Natural killer cell treated with Interleukin-12 subunit alpha and Interleukin-12 subunit beta and Interleukin-15 and Interleukin-18, amount 100 ng/mL, for 72 hours (primary cell): ENCODE data around the gene PARP16. TPM values are rescaled to one million over a fixed set of nuclear protein-coding genes. Genes with fewer than 3 reads are reported as not detected.
"Not testable (repeated sequence)": the region's sequence is repeated elsewhere in the genome, so short reads cannot be mapped to it uniquely, and the experiment has no call there.

Experiments
- ATAC-seq, 2 donors: fragments of 150-1000 bp; cut with Tn5 transposase in 1 of 2; sonication (Bioruptor Pico), chemical (Tn5 transposase) in 1 of 2; 2 replicates each; pipeline ENCODE4 v1.10.0; 2021
- DNase-seq: peaks from one replicate; pipeline ENCODE4 v3.0.0; 2022; ENCODE audit warnings: low spot score
- H3K27ac Mint-ChIP-seq, 2 donors: 1 replicate in 1 of 2; 2 replicates in 1 of 2; pipeline ENCODE4 v1.8.0; 2022; ENCODE audit warnings: mixed read lengths in 2 of 2, mild to moderate bottlenecking in 1 of 2, moderate library complexity in 1 of 2
- H3K27me3 Mint-ChIP-seq, 2 donors: 1 replicate in 1 of 2; 2 replicates in 1 of 2; pipeline ENCODE4 v1.8.0; 2022; ENCODE audit warnings: mixed read lengths in 2 of 2
- H3K36me3 Mint-ChIP-seq: one replicate; pipeline ENCODE4 v1.8.0; 2022; ENCODE audit warnings: mixed read lengths
- H3K4me1 Mint-ChIP-seq, 2 donors: 1 replicate in 1 of 2; 2 replicates in 1 of 2; pipeline ENCODE4 v1.8.0; 2022; ENCODE audit warnings: low read depth in 2 of 2, mixed read lengths in 2 of 2, mild to moderate bottlenecking in 1 of 2
- H3K4me3 Mint-ChIP-seq: one replicate; pipeline ENCODE4 v1.8.0; 2022; ENCODE audit warnings: mixed read lengths
- H3K9me3 Mint-ChIP-seq: 2 replicates; pipeline ENCODE4 v1.8.0; 2022; ENCODE audit warnings: mixed read lengths
- total RNA-seq, 2 donors: library from RNA; stranded (reverse); gene quantifications; one replicate each; pipeline ENCODE4 v1.2.3, GENCODE V29; 2022

PARP16 gene
- total RNA-seq, 2 donors from 2014 or later: 8.5 to 12.0 TPM

DNA sequence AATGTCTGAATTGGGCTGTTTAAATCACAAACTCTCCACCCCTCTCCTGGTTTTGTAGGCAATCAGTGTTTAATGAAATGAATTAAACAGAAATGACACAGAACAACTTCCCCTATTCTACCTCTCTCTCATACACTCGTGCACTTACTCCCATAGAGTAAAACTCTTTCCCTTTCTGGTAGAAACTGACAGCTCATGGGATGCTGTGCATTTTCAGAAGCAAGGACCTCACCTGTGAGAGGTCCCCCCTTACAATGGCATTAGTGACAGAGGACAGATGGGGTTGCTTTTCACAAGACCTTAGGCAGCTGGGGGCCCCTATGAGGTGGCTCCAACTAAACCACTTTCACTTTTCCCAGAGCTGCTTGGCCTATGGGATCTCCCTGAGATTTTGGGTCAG lies 31.9 kb downstream of the PARP16 start:
- H3K4me3 Mint-ChIP-seq: no peak overlapping the region
- peaks cover 7% of the 10 kb centered on the region for H3K36me3 Mint-ChIP-seq
- no peak for ATAC-seq

DNA sequence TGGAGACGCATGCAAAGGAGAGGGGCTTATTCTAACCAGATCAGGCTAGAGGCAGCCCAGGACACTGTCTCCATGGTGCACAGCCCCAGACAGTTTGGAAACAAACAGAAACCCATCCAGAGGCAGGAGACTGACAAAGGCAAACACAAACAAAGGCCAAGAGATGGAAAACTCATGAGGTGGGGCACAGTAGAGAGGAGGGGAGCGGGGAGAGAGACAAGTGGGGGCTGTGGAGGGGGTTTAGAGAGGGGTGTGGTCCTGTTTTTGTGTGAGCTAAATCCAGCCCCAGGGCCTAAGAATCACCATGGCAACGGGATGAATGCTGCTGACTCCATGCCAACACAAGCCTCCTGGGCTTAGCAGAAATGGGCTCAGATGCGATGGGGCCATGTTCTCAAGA lies 32.3 kb downstream of the PARP16 start:
- Mint-ChIP-seq H3K27me3 (no peaks in the 10 kb centered on the region), H3K36me3 (peaks cover 3% of the 10 kb centered on the region), H3K4me1 (no peaks in the 10 kb centered on the region), H3K4me3 (no peak overlapping the region), H3K27ac (no peak overlapping the region), H3K9me3 (no peaks in the 10 kb centered on the region)
- ATAC-seq (no peak), DNase-seq (no peak)

More for the DNA sequence above, 31.9 kb downstream of the PARP16 start:
- no peaks in the 10 kb centered on the region for H3K9me3 Mint-ChIP-seq
- H3K27me3 Mint-ChIP-seq: no peaks in the 10 kb centered on the region
- H3K27ac Mint-ChIP-seq: no peak overlapping the region
- no peaks in the 10 kb centered on the region for H3K4me1 Mint-ChIP-seq
- DNase-seq: no peak

DNA sequence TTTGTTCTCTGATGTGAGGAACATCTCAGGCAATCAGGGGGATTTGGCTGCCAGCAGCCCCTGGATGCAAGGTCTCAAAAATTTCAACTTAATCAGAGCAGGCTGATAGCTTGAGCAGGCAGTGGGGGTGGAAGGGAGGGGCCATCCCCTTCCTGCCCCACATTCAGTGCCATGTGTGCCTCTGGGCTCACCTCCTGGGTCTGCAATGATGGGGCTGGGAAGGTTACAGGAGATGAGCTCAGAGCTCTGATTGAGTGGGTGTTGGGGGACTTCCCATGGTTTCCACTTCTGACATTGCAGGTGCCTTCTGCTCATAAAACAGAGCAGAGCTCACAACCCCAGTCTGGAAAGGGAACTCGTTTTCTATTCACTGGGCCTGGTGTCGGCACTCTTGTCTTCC lies 37.0 kb downstream of the PARP16 start:
- ATAC-seq (peak; percentile 47 to 53), DNase-seq (no peak)
- Mint-ChIP-seq H3K36me3 (no peaks in the 10 kb centered on the region), H3K4me3 (no peak overlapping the region), H3K27ac (no peak overlapping the region), H3K27me3 (no peaks in the 10 kb centered on the region), H3K4me1 (no peaks in the 10 kb centered on the region), H3K9me3 (no peaks in the 10 kb centered on the region)

DNA sequence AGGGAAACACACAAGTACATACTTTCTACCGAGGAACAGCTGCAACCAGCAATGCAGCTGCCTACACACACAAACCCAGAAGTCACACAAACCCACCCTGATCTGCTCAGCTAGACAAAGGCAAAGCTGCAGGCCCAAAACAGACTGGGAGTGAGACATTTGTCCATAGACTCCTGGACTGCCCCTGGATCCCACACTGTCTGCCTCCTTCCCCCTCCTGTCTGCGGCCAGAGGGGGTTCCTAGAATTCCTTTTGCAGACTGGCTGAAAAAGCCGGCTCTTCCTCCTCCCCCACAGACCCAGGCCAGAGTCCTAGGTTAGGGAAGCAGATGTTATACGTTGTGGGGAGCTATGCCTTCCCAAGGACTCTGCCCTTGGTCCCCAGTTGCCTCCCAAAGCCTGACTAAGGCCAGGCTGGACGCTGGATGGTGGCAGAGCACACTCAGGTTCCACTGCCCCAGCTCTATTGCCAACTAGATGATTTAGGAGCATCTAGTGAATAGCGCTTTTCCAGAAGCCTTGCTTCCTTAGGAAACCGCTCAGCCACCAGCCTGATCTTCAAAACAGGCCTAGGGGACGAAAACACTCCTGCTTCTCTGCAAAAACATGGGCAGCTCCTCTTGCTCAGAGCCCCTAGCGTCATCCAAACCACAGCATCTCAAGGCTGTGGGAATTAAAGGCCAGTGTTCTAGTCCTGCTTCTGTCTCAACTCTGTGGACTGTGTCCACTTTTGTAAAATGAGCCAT lies 38.0 kb downstream of the PARP16 start:
- H3K9me3 Mint-ChIP-seq: no peaks in the 10 kb centered on the region
- no peaks in the 10 kb centered on the region for H3K36me3 Mint-ChIP-seq
- no peak overlapping the region for H3K4me3 Mint-ChIP-seq
- DNase-seq (no peak), ATAC-seq (no peak)
- H3K27me3 Mint-ChIP-seq: no peaks in the 10 kb centered on the region
- H3K4me1 Mint-ChIP-seq: no peaks in the 10 kb centered on the region
- no peak overlapping the region for H3K27ac Mint-ChIP-seq

DNA sequence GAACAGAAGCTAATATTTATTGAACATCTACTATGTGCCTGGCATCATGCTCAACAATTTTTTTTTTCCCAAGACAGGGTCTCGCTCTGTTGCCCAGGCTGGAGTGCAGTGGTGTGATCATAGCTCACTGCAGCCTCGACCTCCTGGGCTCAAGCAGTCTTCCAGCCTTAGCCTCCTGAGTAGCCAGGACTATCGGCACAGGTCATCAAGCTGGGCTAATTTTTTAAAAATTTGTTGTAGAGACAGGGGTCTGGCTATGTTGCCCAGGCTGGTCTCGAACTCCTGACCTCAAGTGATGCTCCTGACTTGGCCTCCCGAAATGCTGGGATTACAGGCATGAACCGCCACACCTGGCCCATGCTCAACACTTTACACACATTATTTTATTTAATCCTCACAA lies 39.7 kb downstream of the PARP16 start:
- Mint-ChIP-seq H3K9me3 (no peaks in the 10 kb centered on the region), H3K36me3 (no peaks in the 10 kb centered on the region)
- no peak for ATAC-seq

DNA sequence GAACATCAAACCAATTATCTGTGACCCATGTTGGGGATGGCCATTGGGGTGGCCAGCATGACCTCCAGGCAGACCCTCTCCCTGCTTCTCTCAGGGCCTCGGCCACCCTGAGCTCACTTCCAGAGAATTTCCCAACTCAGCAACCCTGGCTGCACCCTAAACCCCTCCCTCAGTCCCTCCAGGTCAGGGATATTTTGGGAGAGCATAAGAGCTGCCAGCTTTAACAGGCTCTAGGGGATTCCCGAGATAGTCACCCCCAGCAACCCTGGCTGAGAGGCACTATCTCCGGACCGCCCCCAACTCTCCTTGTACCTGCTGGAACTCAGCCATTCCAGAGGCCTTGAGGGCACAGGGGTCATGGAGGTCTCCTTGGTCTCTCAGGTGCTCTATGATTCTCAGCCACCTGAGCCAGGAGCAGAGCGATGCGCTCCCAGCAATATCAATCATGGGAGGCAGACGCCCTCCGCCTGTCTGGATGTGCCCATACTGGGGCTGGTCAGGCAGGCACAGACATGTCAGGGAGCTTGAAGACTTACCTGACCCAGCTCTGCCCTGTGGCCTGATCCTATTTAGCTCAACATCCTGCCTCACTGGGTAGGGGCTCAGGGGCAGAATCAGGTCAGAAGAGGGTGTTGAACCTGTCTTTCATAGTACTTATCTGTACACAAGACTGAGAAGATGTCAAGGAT lies 40.5 kb downstream of the PARP16 start:
- no peak overlapping the region for H3K4me3 Mint-ChIP-seq
- H3K27ac Mint-ChIP-seq: no peak overlapping the region
- H3K27me3 Mint-ChIP-seq: no peaks in the 10 kb centered on the region

More for the DNA sequence above, 39.7 kb downstream of the PARP16 start:
- Mint-ChIP-seq H3K4me1 (no peaks in the 10 kb centered on the region), H3K27me3 (no peaks in the 10 kb centered on the region), H3K4me3 (no peak overlapping the region), H3K27ac (no peak overlapping the region)
- DNase-seq: no peak

DNA sequence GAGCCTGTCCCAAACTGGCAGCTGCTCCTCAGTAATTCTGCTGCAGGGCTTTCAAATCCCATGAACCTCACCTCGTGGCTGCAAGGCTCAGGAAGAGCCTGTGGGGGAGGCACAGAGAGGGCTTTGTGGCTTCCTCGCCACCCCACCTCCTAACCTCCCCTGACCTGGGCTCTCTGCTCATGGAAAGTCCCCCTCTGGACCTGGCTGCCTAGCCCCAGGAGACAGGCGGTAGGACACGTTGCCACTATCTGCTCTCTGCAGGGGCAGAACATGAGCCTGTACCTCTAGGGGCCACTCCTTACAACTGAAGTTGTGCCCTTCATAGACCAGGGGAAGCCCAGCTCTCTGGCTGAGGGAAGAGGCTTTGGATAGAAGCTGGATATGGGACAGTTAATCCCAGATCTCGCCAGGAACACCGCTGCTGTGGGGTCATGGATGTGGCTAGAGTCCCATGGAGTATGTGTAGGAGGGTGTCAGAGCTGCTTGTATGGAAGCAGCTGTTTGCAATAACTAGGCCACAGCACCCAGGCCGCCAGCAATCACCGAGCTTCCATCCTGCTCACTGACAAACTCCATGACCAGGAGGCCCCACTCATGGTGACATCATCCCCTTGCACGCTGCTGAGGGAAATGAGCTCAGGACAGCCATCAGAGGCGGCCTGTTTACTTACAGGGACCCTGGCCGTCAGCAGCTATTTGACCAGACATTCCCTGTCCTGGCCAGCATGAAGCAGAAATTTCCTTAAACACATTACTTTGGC lies 41.4 kb downstream of the PARP16 start:
- no peaks in the 10 kb centered on the region for H3K4me1 Mint-ChIP-seq
- no peaks in the 10 kb centered on the region for H3K9me3 Mint-ChIP-seq
- no peak overlapping the region for H3K27ac Mint-ChIP-seq
- H3K4me3 Mint-ChIP-seq: no peak overlapping the region
- no peaks in the 10 kb centered on the region for H3K27me3 Mint-ChIP-seq
- no peaks in the 10 kb centered on the region for H3K36me3 Mint-ChIP-seq
- ATAC-seq: no peak
- no peak for DNase-seq

More for the DNA sequence above, 40.5 kb downstream of the PARP16 start:
- no peaks in the 10 kb centered on the region for H3K4me1 Mint-ChIP-seq
- no peaks in the 10 kb centered on the region for H3K36me3 Mint-ChIP-seq
- no peaks in the 10 kb centered on the region for H3K9me3 Mint-ChIP-seq
- no peak for DNase-seq
- ATAC-seq: no peak

DNA sequence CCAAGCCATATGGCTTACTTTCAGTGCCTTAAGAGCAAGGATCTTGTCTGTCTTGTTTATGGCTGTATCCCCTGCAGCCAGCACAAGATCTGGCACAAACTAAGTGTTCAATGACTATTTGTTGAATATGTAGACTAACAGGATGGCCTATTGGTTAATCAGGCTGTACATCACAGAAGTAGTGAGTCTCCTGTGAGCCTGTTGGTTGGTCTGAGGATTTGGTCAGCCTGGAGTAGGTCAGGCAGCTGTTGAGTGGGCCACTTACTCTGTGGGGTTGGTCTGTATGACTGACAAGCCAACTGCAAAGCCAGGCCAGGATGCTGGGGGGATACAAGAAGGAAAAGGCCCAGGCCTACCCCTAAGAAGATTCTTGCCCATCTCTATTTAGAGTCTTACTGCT lies 42.0 kb downstream of the PARP16 start:
- no peak overlapping the region for H3K27ac Mint-ChIP-seq
- no peaks in the 10 kb centered on the region for H3K27me3 Mint-ChIP-seq
- no peaks in the 10 kb centered on the region for H3K9me3 Mint-ChIP-seq
- ATAC-seq: no peak
- DNase-seq: no peak
- no peaks in the 10 kb centered on the region for H3K36me3 Mint-ChIP-seq
- no peak overlapping the region for H3K4me3 Mint-ChIP-seq
- H3K4me1 Mint-ChIP-seq: no peaks in the 10 kb centered on the region

DNA sequence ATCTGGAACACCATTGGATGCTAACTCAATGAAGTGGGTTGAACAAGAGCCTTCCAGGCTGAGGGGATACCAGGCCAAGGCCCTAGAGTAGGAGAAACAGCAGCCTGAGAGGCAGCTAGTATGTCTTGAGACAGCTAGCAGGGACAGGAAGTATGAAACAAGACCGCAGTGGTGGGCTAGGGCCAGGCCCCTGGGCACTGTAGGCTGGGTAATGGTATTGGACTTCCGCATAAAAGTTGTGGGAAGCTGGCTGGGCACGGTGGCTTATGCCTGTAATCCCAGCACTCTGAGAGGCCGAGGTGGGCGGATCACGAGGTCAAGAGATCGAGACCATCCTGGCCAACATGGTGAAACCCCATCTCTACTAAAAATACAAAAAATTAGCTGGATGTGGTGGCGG lies 50.2 kb downstream of the PARP16 start:
- not testable (repeated sequence) for H3K27ac Mint-ChIP-seq, H3K27me3 Mint-ChIP-seq, H3K4me1 Mint-ChIP-seq, H3K4me3 Mint-ChIP-seq, H3K9me3 Mint-ChIP-seq, H3K36me3 Mint-ChIP-seq, ATAC-seq, DNase-seq

DNA sequence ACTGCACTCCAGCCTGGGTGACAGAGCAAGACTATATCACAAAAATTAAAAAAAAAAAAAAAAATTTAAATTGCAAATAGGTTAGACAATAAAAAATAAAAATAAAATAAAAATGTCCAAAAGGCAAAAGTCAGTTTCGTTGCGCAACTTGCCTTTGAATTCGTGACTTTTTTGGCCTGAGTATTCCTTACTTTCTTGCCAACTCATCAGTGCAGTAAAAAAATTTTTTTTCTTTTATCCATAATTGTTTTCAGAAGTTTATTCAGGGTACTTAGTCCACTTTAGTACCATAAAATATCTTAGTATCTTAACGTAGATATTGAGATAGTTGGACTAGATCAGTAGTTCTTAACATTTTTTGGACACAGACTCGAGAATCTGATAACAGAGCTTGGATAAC lies 53.0 kb downstream of the PARP16 start:
- H3K27ac Mint-ChIP-seq: no peak overlapping the region
- H3K36me3 Mint-ChIP-seq: no peaks in the 10 kb centered on the region
- DNase-seq: no peak
- no peaks in the 10 kb centered on the region for H3K27me3 Mint-ChIP-seq
- H3K9me3 Mint-ChIP-seq: no peaks in the 10 kb centered on the region
- no peak overlapping the region for H3K4me3 Mint-ChIP-seq
- no peak for ATAC-seq
- H3K4me1 Mint-ChIP-seq: peaks cover 0 to 4% of the 10 kb centered on the region in 2 donors

DNA sequence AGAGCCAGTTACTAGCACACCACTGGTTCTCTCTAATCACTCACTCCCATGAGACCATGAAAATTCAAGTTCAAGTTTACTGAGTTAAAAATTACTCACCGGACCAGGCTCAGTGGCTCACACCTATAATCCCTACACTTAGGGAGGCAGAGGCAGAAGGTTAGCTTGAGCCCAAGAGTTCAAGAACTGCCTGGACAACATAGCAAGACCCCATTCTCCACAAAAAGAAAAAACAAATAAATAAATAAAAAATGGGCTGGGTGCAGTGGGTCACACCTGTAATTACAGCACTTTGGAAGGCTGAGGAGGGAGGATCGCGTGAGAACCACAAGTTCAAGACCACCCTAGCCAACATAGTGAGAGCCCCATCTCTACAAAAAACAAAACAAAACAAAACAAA lies 54.2 kb downstream of the PARP16 start:
- no peak for ATAC-seq

DNA sequence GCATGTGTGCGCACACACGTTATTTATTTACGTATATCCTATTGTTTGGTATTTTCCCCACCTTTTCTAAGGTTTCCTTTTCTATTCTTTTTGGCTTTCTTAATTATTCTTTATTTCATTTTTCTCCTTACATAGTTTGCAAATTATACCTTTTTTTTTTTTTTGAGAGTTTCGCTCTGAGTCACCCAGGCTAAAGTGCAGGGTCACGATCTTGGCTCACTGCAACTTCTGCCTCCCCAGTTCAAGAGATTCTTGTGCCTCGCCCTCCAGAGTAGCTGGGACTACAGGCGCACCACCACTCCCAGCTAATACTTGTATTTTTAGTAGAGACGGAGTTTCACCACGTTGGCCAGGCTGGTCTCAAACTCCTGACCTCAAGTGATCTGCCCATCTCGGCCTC lies 55.4 kb downstream of the PARP16 start:
- Mint-ChIP-seq H3K36me3 (no peaks in the 10 kb centered on the region), H3K4me3 (no peak overlapping the region), H3K4me1 (no peaks in the 10 kb centered on the region), H3K27me3 (no peaks in the 10 kb centered on the region), H3K27ac (no peak overlapping the region), H3K9me3 (no peaks in the 10 kb centered on the region)
- DNase-seq (no peak), ATAC-seq (no peak)

More for the DNA sequence above, 54.2 kb downstream of the PARP16 start:
- peaks cover 0 to 4% of the 10 kb centered on the region in 2 donors for H3K4me1 Mint-ChIP-seq
- no peak overlapping the region for H3K4me3 Mint-ChIP-seq
- H3K27me3 Mint-ChIP-seq: no peaks in the 10 kb centered on the region
- no peak overlapping the region for H3K27ac Mint-ChIP-seq
- no peak for DNase-seq
- no peaks in the 10 kb centered on the region for H3K9me3 Mint-ChIP-seq
- no peaks in the 10 kb centered on the region for H3K36me3 Mint-ChIP-seq

DNA sequence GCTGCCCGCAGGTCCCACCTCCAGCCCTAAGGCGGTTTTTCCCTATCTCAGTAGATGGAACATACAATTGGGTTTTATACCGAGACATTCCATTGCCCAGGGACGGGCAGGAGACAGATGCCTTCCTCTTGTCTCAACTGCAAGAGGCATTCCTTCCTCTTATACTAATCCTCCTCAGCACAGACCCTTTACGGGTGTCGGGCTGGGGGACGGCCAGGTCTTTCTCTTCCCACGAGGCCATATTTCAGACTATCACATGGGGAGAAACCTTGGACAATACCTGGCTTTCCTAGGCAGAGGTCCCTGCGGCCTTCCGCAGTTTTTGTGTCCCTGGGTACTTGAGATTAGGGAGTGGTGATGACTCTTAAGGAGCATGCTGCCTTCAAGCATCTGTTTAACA lies 59.8 kb downstream of the PARP16 start:
- not testable (repeated sequence) for H3K4me1 Mint-ChIP-seq, DNase-seq, H3K9me3 Mint-ChIP-seq, ATAC-seq, H3K27ac Mint-ChIP-seq, H3K27me3 Mint-ChIP-seq, H3K4me3 Mint-ChIP-seq, H3K36me3 Mint-ChIP-seq

DNA sequence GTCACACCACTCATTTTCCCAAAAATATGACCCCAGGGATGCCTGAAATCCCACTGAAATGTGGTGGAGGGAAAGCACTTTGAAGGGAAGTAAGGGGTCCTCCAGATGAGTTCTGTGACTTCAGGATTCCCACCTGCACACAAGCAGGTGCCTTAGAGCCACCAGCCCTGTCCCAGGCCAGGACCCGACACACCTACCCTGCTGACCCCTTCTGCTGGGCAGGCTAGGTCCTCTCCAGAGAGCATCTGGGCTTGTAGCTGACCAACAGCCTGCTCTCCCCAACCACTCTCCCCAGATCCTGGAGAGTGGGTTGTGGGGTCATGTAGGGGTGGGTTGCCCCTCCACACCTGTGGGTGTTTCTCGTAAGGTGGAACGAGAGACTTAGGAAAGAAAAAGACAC lies 60.5 kb downstream of the PARP16 start:
- H3K27me3 Mint-ChIP-seq: no peaks in the 10 kb centered on the region
- no peaks in the 10 kb centered on the region for H3K36me3 Mint-ChIP-seq
- no peaks in the 10 kb centered on the region for H3K4me1 Mint-ChIP-seq
- no peak overlapping the region for H3K4me3 Mint-ChIP-seq
- no peaks in the 10 kb centered on the region for H3K9me3 Mint-ChIP-seq
- DNase-seq (no peak), ATAC-seq (no peak)
- no peak overlapping the region for H3K27ac Mint-ChIP-seq
